ENCODE measurements around the gene NR5A1. TPM values are rescaled to one million over a fixed set of nuclear protein-coding genes. Genes with fewer than 3 reads are reported as not detected.

Gene NR5A1
- total RNA-seq, 1 donor from 2014 or later, result 0.96 TPM

DNA sequence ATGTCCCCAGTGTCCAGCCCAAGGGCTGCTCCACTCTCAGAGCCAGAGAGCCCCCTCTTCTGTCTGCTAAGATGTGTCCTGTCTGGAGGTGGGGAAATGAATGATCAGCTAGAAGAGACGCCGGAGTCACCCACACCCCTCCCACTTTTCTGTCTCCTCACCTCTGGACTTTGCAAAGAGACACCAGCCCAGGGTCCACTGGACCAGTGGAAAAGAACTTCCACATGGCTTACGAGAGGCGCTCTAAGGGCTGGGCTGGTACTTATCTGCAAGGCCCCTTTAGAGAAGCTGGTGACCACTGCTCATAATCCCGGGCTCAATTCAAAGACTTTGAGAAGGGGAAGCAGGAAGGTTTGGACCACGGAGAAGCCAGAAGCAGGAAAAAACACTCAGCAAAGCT is 9.2 kb downstream of the NR5A1 start:
- no peak overlapping the region for H3K27ac ChIP-seq
- TF ChIP-seq, protein P1, sequence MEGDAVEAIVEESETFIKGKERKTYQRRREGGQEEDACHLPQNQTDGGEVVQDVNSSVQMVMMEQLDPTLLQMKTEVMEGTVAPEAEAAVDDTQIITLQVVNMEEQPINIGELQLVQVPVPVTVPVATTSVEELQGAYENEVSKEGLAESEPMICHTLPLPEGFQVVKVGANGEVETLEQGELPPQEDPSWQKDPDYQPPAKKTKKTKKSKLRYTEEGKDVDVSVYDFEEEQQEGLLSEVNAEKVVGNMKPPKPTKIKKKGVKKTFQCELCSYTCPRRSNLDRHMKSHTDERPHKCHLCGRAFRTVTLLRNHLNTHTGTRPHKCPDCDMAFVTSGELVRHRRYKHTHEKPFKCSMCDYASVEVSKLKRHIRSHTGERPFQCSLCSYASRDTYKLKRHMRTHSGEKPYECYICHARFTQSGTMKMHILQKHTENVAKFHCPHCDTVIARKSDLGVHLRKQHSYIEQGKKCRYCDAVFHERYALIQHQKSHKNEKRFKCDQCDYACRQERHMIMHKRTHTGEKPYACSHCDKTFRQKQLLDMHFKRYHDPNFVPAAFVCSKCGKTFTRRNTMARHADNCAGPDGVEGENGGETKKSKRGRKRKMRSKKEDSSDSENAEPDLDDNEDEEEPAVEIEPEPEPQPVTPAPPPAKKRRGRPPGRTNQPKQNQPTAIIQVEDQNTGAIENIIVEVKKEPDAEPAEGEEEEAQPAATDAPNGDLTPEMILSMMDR (IDR thresholded peaks at IDR 0.05), result no peak

DNA sequence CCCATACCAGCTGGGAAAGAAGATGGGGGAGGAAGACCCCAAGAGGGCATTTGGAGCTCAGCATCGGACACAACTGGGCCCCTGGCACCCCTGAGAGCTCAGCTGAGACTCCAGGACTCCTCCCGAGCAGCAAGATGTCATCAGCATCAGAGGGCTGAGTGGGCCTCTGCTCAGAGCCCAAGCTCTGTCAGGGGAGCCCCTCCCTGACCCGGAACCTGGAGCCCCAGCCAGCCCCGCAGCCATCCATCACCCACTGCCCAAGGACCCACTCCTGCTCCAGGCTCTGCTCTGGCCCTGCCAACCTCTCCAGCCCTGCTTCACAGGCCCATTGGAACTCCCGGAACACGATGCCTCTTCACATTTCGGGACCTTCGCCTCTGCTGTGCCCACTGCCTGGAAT is 9.8 kb downstream of the NR5A1 start:
- no peak for DNase-seq (ENCODE audit: low spot score in 2 of 2)
- no peaks in the 10 kb centered on the region for H3K4me1 ChIP-seq
- H3K36me3 ChIP-seq, result no peaks in the 10 kb centered on the region
- peaks cover under 1% of the 10 kb centered on the region for H3K27me3 ChIP-seq
- H3K9me3 ChIP-seq, result no peaks in the 10 kb centered on the region
- intact Hi-C loops (cut with DNase I), result no loop called here
- TF ChIP-seq, protein P1 (IDR thresholded peaks at IDR 0.05), result no peak
- H3K27ac ChIP-seq, result no peak overlapping the region
- no peak overlapping the region for H3K4me3 ChIP-seq

More for the DNA sequence above, 9.2 kb downstream of the NR5A1 start:
- Histone ChIP-seq H3K36me3 (no peaks in the 10 kb centered on the region), H3K9me3 (no peaks in the 10 kb centered on the region), H3K27me3 (peaks cover 6% of the 10 kb centered on the region), H3K4me3 (no peak overlapping the region), H3K4me1 (no peaks in the 10 kb centered on the region)
- intact Hi-C loops (cut with DNase I), result no loop called here
- no peak for DNase-seq (ENCODE audit: low spot score in 2 of 2)

DNA sequence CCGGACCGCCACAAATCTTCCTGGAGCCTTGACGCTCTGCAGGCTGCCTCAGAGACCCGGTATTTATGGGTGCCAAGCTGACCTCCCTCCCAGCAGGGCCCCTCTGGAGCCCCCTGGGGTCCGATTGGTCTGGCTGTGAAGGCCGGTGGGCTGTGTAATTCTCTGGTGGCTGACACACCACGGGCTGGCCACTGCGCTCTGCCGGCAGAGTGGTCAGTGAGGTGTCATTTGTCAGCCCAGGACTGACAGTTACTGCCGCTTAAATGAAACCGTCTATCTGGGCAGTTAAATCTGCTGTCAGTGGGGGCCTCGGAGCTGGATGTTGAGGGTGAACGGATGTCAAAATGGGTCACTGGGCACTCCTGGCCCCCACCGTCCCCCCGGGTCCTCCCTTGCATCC is 10.7 kb downstream of the NR5A1 start:
- Histone ChIP-seq H3K9me3 (no peaks in the 10 kb centered on the region), H3K4me1 (no peaks in the 10 kb centered on the region), H3K27ac (no peak overlapping the region), H3K4me3 (no peak overlapping the region), H3K27me3 (no peaks in the 10 kb centered on the region), H3K36me3 (no peaks in the 10 kb centered on the region)
- no peak for DNase-seq (ENCODE audit: low spot score in 2 of 2)
- TF ChIP-seq, protein P1 (IDR thresholded peaks at IDR 0.05), result no peak
- intact Hi-C loops (cut with DNase I), result no loop called here

DNA sequence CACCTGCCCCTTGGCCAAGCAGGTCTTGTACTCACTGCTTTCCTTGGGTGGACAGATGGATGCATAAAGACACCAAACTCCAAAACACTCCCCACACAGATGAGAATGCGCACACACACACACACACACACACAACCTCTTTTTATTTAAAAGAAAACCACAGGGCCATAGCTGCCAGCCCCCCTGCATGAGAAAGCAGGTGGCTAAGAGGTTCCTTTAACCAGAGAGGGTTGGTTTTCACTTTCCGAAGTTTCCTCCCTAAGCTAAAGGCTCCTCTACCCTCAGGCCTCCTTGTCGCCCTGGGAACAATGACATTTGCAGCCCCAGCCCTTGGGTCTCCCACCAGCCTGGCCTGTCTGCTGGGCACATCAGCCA is 11.1 kb downstream of the NR5A1 start:
- no peak for DNase-seq (ENCODE audit: low spot score in 2 of 2)
- H3K27ac ChIP-seq, result no peak overlapping the region
- TF ChIP-seq, protein P1 (IDR thresholded peaks at IDR 0.05), result no peak
- intact Hi-C loops (cut with DNase I), result no loop called here
- H3K27me3 ChIP-seq, result no peaks in the 10 kb centered on the region
- H3K4me1 ChIP-seq, result no peaks in the 10 kb centered on the region
- H3K9me3 ChIP-seq, result no peaks in the 10 kb centered on the region
- H3K4me3 ChIP-seq, result no peak overlapping the region
- no peaks in the 10 kb centered on the region for H3K36me3 ChIP-seq

DNA sequence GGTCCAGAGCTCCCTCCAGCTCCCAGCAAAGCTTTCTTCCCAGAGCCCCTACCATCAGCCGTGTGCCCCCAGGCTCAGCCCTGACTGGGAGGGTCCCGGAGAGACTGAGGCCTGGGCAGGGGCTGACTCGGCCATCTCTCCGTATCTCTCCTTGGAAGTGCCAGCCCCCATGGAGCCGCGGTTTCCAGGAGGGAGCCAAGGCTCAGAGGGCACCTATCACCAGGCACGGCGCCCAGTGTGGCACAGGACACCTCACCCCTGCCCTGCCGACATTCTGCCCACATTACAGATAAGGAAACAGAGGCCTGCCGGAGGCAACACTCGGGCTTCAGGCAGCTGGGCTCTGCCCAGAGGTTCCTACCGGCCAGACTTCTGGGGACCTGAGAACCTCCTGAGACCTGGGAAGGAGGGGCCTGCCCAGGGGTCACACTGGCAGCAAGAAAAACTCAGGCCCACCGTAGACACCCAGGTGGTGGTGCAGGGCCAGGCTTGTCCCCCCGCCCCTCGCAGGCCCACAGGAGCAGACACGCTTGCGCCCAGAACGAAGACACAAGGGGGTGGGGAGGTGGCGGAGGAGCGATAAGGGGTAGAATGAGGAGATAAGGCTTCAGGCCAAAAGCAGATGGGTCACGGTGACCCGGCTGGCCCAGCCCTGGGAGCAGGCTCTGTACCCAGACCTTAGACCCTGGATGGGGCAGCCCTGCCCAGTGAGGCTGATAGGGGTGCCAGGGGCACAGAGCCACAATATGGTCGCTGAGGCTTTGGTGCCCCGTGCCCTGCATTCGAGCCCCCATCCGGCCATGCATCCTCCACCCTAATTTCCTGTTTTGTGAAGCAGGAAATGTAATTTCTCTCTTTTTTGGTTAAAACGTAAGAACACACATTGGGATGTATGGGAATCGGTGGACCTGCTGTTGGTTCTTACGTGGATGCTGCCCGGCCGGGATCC is 11.8 kb downstream of the NR5A1 start:
- Histone ChIP-seq H3K36me3 (no peaks in the 10 kb centered on the region), H3K9me3 (no peaks in the 10 kb centered on the region), H3K4me3 (no peak overlapping the region), H3K4me1 (no peaks in the 10 kb centered on the region), H3K27ac (no peak overlapping the region), H3K27me3 (no peaks in the 10 kb centered on the region)
- intact Hi-C loops (cut with DNase I), result no loop called here
- no peak for DNase-seq (ENCODE audit: low spot score in 2 of 2)
- TF ChIP-seq, protein P1 (IDR thresholded peaks at IDR 0.05), result no peak
